Calu3 (cell line): ENCODE results near the gene PCDH9. TPM values are rescaled to one million over a fixed set of nuclear protein-coding genes. Genes with fewer than 3 reads are reported as not detected.

Experiments used
- BruUV-seq: library from RNA; stranded (reverse); fragments of 400-500 nt; replicated peaks from 2 replicates; lab custom pipeline; 2021; lab: Mats Ljungman, UMichigan
- CTCF ChIA-PET: fragments of 300-600 bp; sonication (Branson Sonifier 250); formaldehyde crosslinking; loops from one replicate; lab custom pipeline; 2022; ENCODE audit warnings: antibody characterized with exemption; lab: Charles Lee
- DNase-seq: peaks from one replicate; pipeline ENCODE4 v3.0.0; 2022
- H3K27ac Mint-ChIP-seq: one replicate; pipeline ENCODE4 v1.8.0; 2022; ENCODE audit warnings: mixed read lengths; ENCODE audit not compliant: unreplicated experiment
- H3K27me3 Mint-ChIP-seq: one replicate; pipeline ENCODE4 v1.8.0; 2022; ENCODE audit warnings: mixed read lengths; ENCODE audit not compliant: unreplicated experiment
- H3K36me3 Mint-ChIP-seq: one replicate; pipeline ENCODE4 v1.8.0; 2022; ENCODE audit warnings: mild to moderate bottlenecking, moderate library complexity, mixed read lengths; ENCODE audit not compliant: insufficient read depth, unreplicated experiment
- H3K4me1 Mint-ChIP-seq: one replicate; pipeline ENCODE4 v1.8.0; 2022; ENCODE audit warnings: mild to moderate bottlenecking, low read depth, mixed read lengths; ENCODE audit not compliant: unreplicated experiment
- H3K4me3 Mint-ChIP-seq: one replicate; pipeline ENCODE4 v1.8.0; 2022; ENCODE audit warnings: mild to moderate bottlenecking, low read depth, moderate library complexity, mixed read lengths; ENCODE audit not compliant: unreplicated experiment
- H3K9me3 Mint-ChIP-seq: one replicate; pipeline ENCODE4 v1.8.0; 2022; ENCODE audit warnings: low read depth, mixed read lengths; ENCODE audit not compliant: unreplicated experiment
- CTCF ChIP-seq: fragments of 200-600 bp; IDR thresholded peaks from one replicate; pipeline ENCODE4 v1.8.0; 2022; ENCODE audit warnings: antibody characterized with exemption; ENCODE audit not compliant: unreplicated experiment
- intact Hi-C: fragments of 100-400 bp; cut with micrococcal nuclease; formaldehyde crosslinking; loops from one replicate; pipeline ENCODE4 v1.10.0; 2022; ENCODE audit not compliant: unreplicated experiment
- total RNA-seq: library from RNA; stranded (reverse); gene quantifications from 2 replicates; pipeline ENCODE4 v1.2.3, GENCODE V29; 2022

Gene PCDH9
- total RNA-seq, 1 experiment from 2014 or later: 1.3 TPM

GRCh38 chr13:66704110-66704509, 526.0 kb downstream of the PCDH9 start:
- Mint-ChIP-seq H3K27ac (no peak overlapping the region), H3K4me3 (no peak overlapping the region)
- CTCF ChIA-PET: no interaction called here

GRCh38 chr13:66703597-66703996, 526.5 kb downstream of the PCDH9 start:
- BruUV-seq: no TSS peak
- TF ChIP-seq CTCF: no peak
- CTCF ChIA-PET: no interaction called here
- intact Hi-C loops: no loop called here
- H3K36me3 Mint-ChIP-seq: no peaks in the 10 kb centered on the region
- DNase-seq: no peak
- H3K27me3 Mint-ChIP-seq: no peaks in the 10 kb centered on the region
- no peaks in the 10 kb centered on the region for H3K9me3 Mint-ChIP-seq
- H3K4me1 Mint-ChIP-seq: no peaks in the 10 kb centered on the region
- no peak overlapping the region for H3K27ac Mint-ChIP-seq
- H3K4me3 Mint-ChIP-seq: no peak overlapping the region

More at GRCh38 chr13:66704110-66704509, 526.0 kb downstream of the PCDH9 start:
- Mint-ChIP-seq H3K4me1 (no peaks in the 10 kb centered on the region), H3K9me3 (no peaks in the 10 kb centered on the region), H3K36me3 (no peaks in the 10 kb centered on the region), H3K27me3 (no peaks in the 10 kb centered on the region)
- DNase-seq: no peak
- intact Hi-C loops: no loop called here
- BruUV-seq: no TSS peak
- TF ChIP-seq CTCF: no peak

GRCh38 chr13:66700117-66700601, 530.0 kb downstream of the PCDH9 start:
- BruUV-seq: no TSS peak
- no peak for DNase-seq
- CTCF ChIA-PET: no interaction called here
- Mint-ChIP-seq H3K36me3 (no peaks in the 10 kb centered on the region), H3K4me1 (no peaks in the 10 kb centered on the region), H3K9me3 (no peaks in the 10 kb centered on the region), H3K4me3 (no peak overlapping the region), H3K27ac (no peak overlapping the region), H3K27me3 (no peaks in the 10 kb centered on the region)
- intact Hi-C loops: no loop called here
- no peak for TF ChIP-seq CTCF

GRCh38 chr13:66693656-66694055, 536.5 kb downstream of the PCDH9 start:
- Mint-ChIP-seq H3K27me3 (no peaks in the 10 kb centered on the region), H3K9me3 (no peaks in the 10 kb centered on the region), H3K36me3 (no peaks in the 10 kb centered on the region), H3K4me3 (no peak overlapping the region), H3K4me1 (no peaks in the 10 kb centered on the region), H3K27ac (no peak overlapping the region)
- BruUV-seq: no TSS peak
- TF ChIP-seq CTCF: no peak
- no peak for DNase-seq
- intact Hi-C loops: no loop called here
- CTCF ChIA-PET: no interaction called here
